Skeletal muscle satellite cell (primary cell): ENCODE measurements around the gene PTPRA.

Experiments
- H3K27me3 ChIP-seq: 2 replicates; pipeline ENCODE4 v1.7.0; 2013; ENCODE audit warnings: low read length; ENCODE audit not compliant: control insufficient read depth, insufficient read depth
- H3K36me3 ChIP-seq: 2 replicates; pipeline ENCODE4 v1.7.0; 2013; ENCODE audit warnings: mild to moderate bottlenecking, control low read depth, low read length; ENCODE audit not compliant: insufficient read depth
- H3K4me1 ChIP-seq: 2 replicates; pipeline ENCODE4 v1.7.0; 2013; ENCODE audit warnings: low read length; ENCODE audit not compliant: control insufficient read depth, insufficient read depth
- H3K4me2 ChIP-seq: 2 replicates; pipeline ENCODE4 v1.7.0; 2013; ENCODE audit warnings: mild to moderate bottlenecking, low read length
- H3K4me3 ChIP-seq: 2 replicates; pipeline ENCODE4 v1.7.0; 2013; ENCODE audit warnings: low read length
- H3K9ac ChIP-seq: 2 replicates; pipeline ENCODE4 v1.7.0; 2013; ENCODE audit warnings: mild to moderate bottlenecking, low read depth, low read length, moderate library complexity
- H3K9me3 ChIP-seq: replicated peaks from 2 replicates; pipeline ENCODE4 v1.7.0; 2013; ENCODE audit warnings: mild to moderate bottlenecking, control low read depth, low read length

Gene PTPRA

DNA sequence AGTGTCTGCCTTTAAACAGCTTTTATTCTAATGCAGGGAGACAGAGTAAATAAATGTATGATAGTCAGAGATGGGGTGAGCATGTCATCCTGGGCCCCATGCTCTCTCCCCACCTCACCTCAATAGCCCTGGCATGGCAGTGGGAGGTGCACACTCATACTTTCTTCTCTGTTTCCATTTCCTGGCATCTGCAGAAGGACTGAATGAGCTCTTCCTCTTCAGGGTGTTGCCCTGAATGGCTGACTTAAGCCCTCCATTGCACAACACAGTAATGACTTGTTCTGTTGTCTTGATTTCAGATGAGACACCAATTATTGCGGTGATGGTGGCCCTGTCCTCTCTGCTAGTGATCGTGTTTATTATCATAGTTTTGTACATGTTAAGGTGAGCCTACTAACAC, 113.2 kb downstream of the PTPRA start:
- no peaks in the 10 kb centered on the region for H3K9me3 ChIP-seq
- H3K36me3 ChIP-seq = peaks cover 36% of the 10 kb centered on the region
- no peak overlapping the region for H3K4me2 ChIP-seq
- H3K9ac ChIP-seq = no peak overlapping the region
- H3K4me1 ChIP-seq = peaks cover 28% of the 10 kb centered on the region
- no peak overlapping the region for H3K4me3 ChIP-seq
- no peaks in the 10 kb centered on the region for H3K27me3 ChIP-seq

DNA sequence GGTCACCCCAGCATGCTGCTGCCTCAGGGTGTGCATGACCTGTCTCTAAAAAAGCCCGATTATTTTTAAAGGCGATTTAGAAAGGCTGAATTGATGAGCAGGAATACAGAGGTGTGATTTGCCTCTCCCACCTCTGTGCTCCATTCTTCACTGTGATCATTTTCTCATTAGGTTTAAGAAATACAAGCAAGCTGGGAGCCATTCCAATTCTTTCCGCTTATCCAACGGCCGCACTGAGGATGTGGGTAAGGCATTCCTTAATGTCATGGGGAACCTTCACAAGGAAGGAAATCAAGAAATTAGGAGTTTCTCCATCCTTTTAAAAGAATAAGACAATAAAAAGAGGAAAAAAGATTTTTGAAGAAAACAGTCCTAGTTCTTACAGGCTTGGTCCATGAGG, 114.6 kb downstream of the PTPRA start:
- Histone ChIP-seq H3K4me1 (peaks cover 28% of the 10 kb centered on the region), H3K36me3 (peaks cover 45% of the 10 kb centered on the region), H3K27me3 (no peaks in the 10 kb centered on the region), H3K4me3 (no peak overlapping the region), H3K9ac (no peak overlapping the region), H3K9me3 (no peaks in the 10 kb centered on the region), H3K4me2 (no peak overlapping the region)

DNA sequence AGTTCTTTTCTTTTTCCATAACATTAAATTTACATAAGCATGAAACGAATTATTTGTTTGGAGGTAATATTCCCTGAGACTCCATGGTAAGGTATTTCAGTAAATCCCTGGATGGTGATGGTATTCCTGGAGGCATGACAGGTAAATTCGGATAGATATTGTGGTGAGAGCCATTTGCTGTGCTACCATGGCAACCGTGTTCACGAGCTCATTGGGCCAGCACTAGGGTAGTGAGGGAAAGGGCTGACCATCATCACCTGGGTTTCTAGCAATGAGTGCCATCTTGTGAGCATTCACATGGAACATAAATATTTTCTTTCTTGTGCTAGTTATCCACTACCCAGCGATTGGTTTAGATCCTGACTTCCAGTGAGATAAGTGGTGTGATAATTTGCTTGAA, 118.3 kb downstream of the PTPRA start:
- H3K9ac ChIP-seq = no peak overlapping the region
- H3K36me3 ChIP-seq = peaks cover 69% of the 10 kb centered on the region
- no peaks in the 10 kb centered on the region for H3K9me3 ChIP-seq
- no peak overlapping the region for H3K4me3 ChIP-seq
- no peaks in the 10 kb centered on the region for H3K27me3 ChIP-seq
- H3K4me1 ChIP-seq = peaks cover 4% of the 10 kb centered on the region
- no peak overlapping the region for H3K4me2 ChIP-seq

GRCh38 chr20:2993250-2993649, 120.0 kb downstream of the PTPRA start:
- Histone ChIP-seq H3K9ac (no peak overlapping the region), H3K9me3 (no peaks in the 10 kb centered on the region), H3K4me3 (no peak overlapping the region), H3K36me3 (peaks cover 56% of the 10 kb centered on the region), H3K4me2 (no peak overlapping the region), H3K27me3 (no peaks in the 10 kb centered on the region), H3K4me1 (no peaks in the 10 kb centered on the region)

GRCh38 chr20:2995796-2996195, 122.5 kb downstream of the PTPRA start:
- Histone ChIP-seq H3K4me1 (no peaks in the 10 kb centered on the region), H3K36me3 (peaks cover 38% of the 10 kb centered on the region), H3K4me3 (no peak overlapping the region), H3K27me3 (no peaks in the 10 kb centered on the region), H3K9ac (no peak overlapping the region), H3K4me2 (no peak overlapping the region), H3K9me3 (no peaks in the 10 kb centered on the region)

GRCh38 chr20:2998728-2999127, 125.4 kb downstream of the PTPRA start:
- Histone ChIP-seq H3K27me3 (no peaks in the 10 kb centered on the region), H3K36me3 (peaks cover 16% of the 10 kb centered on the region), H3K4me1 (no peaks in the 10 kb centered on the region), H3K9ac (no peak overlapping the region), H3K4me3 (no peak overlapping the region), H3K9me3 (no peaks in the 10 kb centered on the region), H3K4me2 (no peak overlapping the region)

- no peaks in the 10 kb centered on the region for H3K4me1 ChIP-seq
- H3K9me3 ChIP-seq = no peaks in the 10 kb centered on the region
- no peak overlapping the region for H3K4me2 ChIP-seq
- no peaks in the 10 kb centered on the region for H3K27me3 ChIP-seq
- H3K36me3 ChIP-seq = peaks cover 18% of the 10 kb centered on the region
- no peak overlapping the region for H3K4me3 ChIP-seq
- no peak overlapping the region for H3K9ac ChIP-seq
Measured at GRCh38 chr20:3000852-3001523, 127.7 kb downstream of the PTPRA start.

DNA sequence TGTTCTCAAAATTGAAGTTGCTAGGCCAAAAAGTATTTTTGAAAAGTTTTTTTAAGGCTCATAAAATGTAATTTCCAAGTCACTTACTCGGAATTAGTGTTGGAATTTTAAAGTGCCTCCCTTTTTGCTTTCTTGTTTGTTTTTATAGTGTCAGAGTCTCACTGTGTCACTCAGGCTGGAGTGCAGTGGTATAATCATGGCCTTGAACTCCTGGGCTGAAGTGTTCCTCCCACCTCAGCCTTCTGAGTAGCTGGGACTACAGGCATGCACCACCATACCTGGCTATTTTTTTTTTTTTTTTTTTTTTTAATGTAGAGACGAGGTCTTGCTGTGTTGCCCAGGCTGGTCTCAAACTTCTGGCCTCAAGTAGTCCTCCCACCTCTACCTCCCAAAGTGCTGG, 130.1 kb downstream of the PTPRA start:
- Histone ChIP-seq H3K9ac (no peak overlapping the region), H3K36me3 (peaks cover 35% of the 10 kb centered on the region)

GRCh38 chr20:3010985-3011723, 137.9 kb downstream of the PTPRA start:
- Histone ChIP-seq H3K4me1 (peaks cover 11% of the 10 kb centered on the region), H3K36me3 (peaks cover 39% of the 10 kb centered on the region), H3K9ac (no peak overlapping the region), H3K27me3 (no peaks in the 10 kb centered on the region), H3K4me3 (no peak overlapping the region), H3K9me3 (no peaks in the 10 kb centered on the region), H3K4me2 (no peak overlapping the region)

More for the DNA sequence above, 130.1 kb downstream of the PTPRA start:
- Histone ChIP-seq H3K4me1 (no peaks in the 10 kb centered on the region), H3K4me3 (no peak overlapping the region), H3K9me3 (no peaks in the 10 kb centered on the region), H3K27me3 (no peaks in the 10 kb centered on the region), H3K4me2 (no peak overlapping the region)

GRCh38 chr20:3011752-3012151, 138.5 kb downstream of the PTPRA start:
- H3K4me2 ChIP-seq = no peak overlapping the region
- H3K9me3 ChIP-seq = no peaks in the 10 kb centered on the region
- H3K4me1 ChIP-seq = peaks cover 11% of the 10 kb centered on the region
- peaks cover 36% of the 10 kb centered on the region for H3K36me3 ChIP-seq
- no peak overlapping the region for H3K4me3 ChIP-seq
- H3K27me3 ChIP-seq = no peaks in the 10 kb centered on the region
- H3K9ac ChIP-seq = no peak overlapping the region

GRCh38 chr20:3013771-3014170, 140.5 kb downstream of the PTPRA start:
- H3K4me1 ChIP-seq = peaks cover 11% of the 10 kb centered on the region
- H3K9me3 ChIP-seq = no peaks in the 10 kb centered on the region
- no peak overlapping the region for H3K4me3 ChIP-seq
- H3K27me3 ChIP-seq = no peaks in the 10 kb centered on the region
- peaks cover 20% of the 10 kb centered on the region for H3K36me3 ChIP-seq
- H3K9ac ChIP-seq = no peak overlapping the region
- H3K4me2 ChIP-seq = no peak overlapping the region

GRCh38 chr20:3014179-3014578, 140.9 kb downstream of the PTPRA start:
- H3K36me3 ChIP-seq = peaks cover 18% of the 10 kb centered on the region
- no peak overlapping the region for H3K9ac ChIP-seq
- no peaks in the 10 kb centered on the region for H3K9me3 ChIP-seq
- H3K27me3 ChIP-seq = no peaks in the 10 kb centered on the region
- H3K4me1 ChIP-seq = peaks cover 11% of the 10 kb centered on the region
- no peak overlapping the region for H3K4me2 ChIP-seq
- H3K4me3 ChIP-seq = no peak overlapping the region
